Astrocyte of the hippocampus (primary cell): ENCODE data around the gene APCDD1L.
"Not testable (repeated sequence)": the region's sequence is repeated elsewhere in the genome, so short reads cannot be mapped to it uniquely, and the experiment has no call there.

ENCODE experiments used
- DNase-seq: peaks from one replicate; pipeline ENCODE4 v3.0.0; 2011; ENCODE audit warnings: low read depth, low spot score

APCDD1L gene

GRCh38 chr20:58514321-58515232 is 622 bp downstream of the APCDD1L start:
- DNase-seq = peak; percentile 58

- DNase-seq = no peak
These were observed 1.5 kb downstream of the APCDD1L start for GRCh38 chr20:58513580-58514285.

GRCh38 chr20:58512808-58513552 is 2.2 kb downstream of the APCDD1L start:
- DNase-seq = peak; percentile 53

GRCh38 chr20:58511861-58512260 is 3.3 kb downstream of the APCDD1L start:
- no peak for DNase-seq

- DNase-seq = peak; percentile 21
These were observed 3.8 kb downstream of the APCDD1L start for GRCh38 chr20:58511364-58511763.

GRCh38 chr20:58510921-58511320 is 4.3 kb downstream of the APCDD1L start:
- no peak for DNase-seq

- DNase-seq = no peak
These were observed 6.3 kb downstream of the APCDD1L start for GRCh38 chr20:58508762-58509395.

- DNase-seq = not testable (repeated sequence)
These were observed 8.2 kb downstream of the APCDD1L start for GRCh38 chr20:58506999-58507398.

- no peak for DNase-seq
These were observed 10.6 kb downstream of the APCDD1L start for GRCh38 chr20:58504566-58504965.

GRCh38 chr20:58503668-58504067 is 11.5 kb downstream of the APCDD1L start:
- DNase-seq = no peak

- DNase-seq = no peak
These were observed 14.9 kb downstream of the APCDD1L start for GRCh38 chr20:58500256-58500655.

- DNase-seq = no peak
These were observed 16.6 kb downstream of the APCDD1L start for GRCh38 chr20:58498470-58499068.

GRCh38 chr20:58497724-58498469 is 17.3 kb downstream of the APCDD1L start:
- DNase-seq = no peak

- no peak for DNase-seq
These were observed 18.0 kb downstream of the APCDD1L start for GRCh38 chr20:58497076-58497641.

- no peak for DNase-seq
These were observed 18.8 kb downstream of the APCDD1L start for GRCh38 chr20:58496429-58496769.

GRCh38 chr20:58495623-58496428 is 19.4 kb downstream of the APCDD1L start:
- DNase-seq = no peak

- DNase-seq = no peak
These were observed 20.1 kb downstream of the APCDD1L start for GRCh38 chr20:58494923-58495622.

- no peak for DNase-seq
These were observed 22.2 kb downstream of the APCDD1L start for GRCh38 chr20:58492795-58493524.
